LoVo (cell line): ENCODE results near the gene PGC.

Source experiments
- DNase-seq: peaks from one replicate; pipeline ENCODE4 v3.0.0-alpha.2; 2016; ENCODE audit warnings: low spot score

Gene PGC

DNA sequence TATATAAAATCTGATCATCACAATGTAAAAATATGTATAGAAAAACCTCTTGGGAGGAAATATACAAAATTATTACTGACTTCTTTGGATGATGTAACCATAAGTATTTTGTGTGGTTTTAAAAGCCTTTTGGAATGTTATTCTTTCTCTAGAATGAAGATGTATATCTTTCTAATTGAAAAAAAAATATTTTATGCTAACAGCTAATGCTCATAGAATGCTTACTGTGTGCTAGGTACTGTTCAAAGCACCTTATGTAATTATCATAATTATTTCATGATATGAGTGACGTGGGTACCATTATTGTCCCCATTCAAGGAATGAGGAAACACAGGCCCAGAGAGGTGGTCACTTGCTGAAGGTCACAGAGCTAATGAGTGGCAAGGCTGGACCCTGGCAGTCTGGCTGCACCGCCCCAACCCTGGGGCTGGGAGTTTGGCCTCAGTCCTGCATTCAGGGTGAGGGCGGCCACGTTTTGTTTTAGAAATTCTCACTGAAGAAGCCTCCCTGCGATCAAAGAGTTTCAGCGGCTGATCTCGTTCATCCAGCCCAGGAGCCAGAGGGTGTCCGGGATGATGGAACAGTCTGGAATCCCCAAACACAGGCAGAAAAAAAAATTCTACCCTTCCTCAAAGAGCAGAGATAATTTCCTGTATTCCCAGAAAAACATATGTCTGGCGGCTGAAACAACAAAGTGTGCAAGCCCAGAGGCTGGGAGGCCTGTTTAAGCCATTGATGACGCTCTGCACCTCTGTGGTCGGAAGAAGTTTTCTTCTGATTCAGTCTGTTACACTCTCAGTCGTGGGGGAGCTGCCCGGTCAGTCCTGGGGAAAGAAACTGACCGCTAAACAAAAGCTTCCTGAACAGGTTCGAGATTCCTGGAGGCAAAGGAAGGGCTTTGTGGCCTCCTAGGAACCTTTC lies 49.1 kb downstream of the PGC start:
- DNase-seq: no peak

DNA sequence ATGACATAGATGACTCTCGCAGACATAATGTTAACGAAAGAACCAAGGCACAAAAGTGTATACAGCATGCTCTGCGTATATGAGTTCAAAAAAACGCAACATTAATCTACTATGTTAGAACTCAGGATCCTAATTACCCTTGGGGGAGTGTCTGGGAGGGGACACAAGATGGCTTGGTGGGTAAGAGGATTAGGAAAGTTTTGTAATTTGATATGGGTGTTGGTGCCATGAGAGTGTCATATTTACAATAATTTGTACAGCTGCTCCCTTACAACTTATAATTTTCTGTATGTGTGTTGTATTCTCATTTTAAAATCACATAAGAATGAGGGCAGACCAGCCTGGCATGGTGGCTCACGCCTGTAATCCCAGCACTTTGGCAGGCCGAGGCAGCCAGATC lies 50.4 kb downstream of the PGC start:
- no peak for DNase-seq

- DNase-seq: no peak
Measured at GRCh38 chr6:41695825-41696224, 51.4 kb downstream of the PGC start.

DNA sequence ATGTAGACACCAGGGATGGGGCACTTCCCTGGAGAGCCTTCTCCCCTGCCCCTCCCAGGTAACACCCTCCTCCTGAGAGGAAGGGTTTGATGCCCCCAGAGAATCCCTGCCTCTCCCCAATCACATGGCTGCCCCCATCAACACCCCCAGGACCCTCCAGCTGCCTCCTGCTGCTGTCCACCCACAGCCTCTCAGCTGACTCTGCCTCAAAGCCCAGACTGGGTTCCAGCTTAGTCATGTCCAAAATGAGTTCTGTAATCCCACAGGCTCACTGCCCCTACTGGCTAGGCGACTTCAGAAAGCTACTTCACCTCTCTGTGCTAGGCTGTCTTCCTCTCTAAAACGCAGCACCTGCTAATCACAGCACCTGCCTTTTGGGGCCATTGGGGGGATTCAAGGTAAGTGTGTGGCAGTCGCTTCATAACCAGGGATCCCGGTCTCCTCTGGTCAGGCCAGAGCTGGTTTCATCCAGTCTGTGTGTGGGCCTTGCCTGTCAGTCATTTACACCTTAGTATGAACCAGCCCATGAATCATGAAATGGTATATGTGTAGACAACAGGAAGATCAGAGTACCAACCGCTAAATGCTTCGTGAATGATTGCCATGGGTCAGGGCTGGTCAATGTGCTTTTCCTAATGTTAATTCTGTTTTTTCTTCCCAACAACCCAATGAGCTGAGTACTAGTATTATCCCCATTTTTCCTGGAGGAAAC lies 52.2 kb downstream of the PGC start:
- DNase-seq: no peak

GRCh38 chr6:41693281-41694240 lies 53.6 kb downstream of the PGC start:
- DNase-seq: no peak

DNA sequence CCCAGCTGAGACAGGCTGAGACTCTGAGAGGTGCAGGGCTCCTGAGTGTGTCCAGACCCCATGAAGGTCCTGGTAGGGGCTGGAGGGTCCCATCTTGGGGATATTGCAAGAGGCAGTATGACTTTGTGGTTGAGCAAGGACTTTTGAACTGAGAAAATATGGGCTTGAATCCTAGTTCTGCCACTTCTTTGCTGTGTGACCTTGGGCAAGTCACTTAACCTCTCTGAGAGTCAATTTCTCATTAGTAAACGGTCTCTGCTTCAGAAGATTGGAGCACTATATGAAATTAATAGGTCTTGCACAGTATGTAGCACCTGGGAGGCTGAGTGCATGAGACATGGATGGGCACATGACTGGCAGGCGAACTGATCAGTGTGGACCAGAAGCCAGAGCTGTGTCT lies 54.5 kb downstream of the PGC start:
- DNase-seq: no peak

DNA sequence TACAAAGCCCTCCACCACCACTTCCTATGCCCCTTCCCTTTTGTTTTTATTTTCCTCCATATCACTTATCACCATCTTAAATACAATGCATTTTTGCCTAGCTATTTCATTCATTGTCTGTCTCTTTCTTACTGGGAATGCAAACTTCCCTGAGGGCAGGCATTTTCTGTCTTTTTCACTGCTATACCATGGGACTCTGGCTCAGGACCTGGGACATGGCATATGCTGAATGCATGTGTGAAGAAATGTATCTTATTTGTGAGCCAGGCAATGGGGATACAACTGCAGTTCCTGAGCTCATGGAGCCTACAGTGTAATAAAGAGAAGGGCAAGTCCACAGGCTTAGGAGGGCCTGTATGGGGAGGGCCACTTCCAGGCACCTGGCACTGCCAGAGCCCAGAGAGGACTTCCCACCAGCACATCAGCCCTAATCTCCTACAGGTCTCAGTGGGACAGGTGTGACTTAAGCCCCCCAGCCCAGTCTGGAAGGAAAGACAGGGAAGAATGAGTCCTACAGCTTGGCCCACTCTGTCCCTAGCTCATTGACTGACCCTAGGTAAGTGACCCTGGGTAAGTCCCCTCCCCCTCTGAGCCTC lies 55.0 kb downstream of the PGC start:
- no peak for DNase-seq

DNA sequence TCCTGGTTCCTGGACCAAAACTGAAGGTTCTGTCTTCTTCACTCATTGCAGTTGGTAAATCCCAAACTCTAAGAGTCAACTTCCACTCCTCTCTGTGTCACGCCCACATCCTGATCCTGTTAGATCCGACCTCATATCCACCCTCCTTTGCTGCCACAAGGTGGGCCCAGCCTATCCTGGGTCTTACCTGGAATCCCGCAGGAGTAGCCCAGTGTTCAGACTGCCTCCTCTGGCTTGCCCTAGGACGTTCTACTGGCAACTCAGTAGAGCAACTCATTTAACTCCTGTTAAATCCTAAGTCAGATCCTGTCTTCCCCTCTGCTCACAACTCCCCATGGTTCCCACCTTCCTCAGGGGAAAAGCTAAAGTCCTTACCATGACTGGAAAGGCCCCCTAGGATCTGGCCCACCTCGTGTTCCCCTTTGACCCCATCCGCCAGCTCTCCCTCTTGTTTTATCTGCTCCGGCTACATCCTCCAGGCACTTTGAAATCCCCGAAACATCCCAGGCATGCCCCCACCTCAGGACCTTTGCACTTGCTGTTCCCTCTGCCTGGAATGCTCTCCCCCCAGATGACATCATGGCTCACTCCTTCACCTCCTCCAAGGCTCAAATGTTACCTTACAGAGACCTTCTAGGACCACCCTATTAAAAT lies 55.6 kb downstream of the PGC start:
- DNase-seq: no peak

DNA sequence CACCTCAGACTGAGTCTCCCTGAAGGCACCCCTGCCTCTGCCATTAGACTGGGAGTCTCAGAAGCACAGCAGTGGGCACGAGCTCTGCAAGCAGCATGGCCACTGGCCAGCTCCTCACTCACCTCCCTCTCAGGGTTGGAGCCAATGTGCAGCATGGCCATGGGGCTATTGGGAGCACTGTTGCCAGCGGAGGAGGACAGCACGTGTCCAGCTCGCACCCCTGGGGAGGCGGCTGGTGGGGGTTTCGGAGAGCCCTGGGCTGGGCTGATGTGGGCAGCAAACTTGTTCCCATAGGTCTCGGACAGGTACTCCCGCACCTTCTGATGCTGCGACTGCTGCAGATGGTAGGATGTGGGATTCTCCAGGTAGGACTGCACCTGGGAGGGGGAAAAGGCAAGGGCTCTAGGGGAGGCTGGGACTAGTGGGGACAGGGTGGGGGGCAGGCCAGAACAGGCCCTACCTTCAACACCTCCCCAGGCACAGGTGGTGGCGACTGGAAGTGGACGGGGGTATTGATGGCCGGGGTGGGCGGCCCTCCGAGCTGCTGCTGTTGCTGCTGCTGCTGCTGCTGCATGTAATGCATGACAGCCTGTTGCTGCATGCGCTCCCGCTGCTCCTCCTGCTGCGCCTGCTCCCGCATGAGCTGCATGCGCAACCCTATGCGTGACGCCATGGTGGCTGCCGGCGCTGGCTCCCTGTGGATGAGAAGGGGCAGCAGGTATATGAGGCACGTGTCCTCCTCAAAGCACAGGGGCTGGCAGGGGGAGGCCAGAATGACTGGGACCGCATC lies 56.5 kb downstream of the PGC start:
- no peak for DNase-seq

DNA sequence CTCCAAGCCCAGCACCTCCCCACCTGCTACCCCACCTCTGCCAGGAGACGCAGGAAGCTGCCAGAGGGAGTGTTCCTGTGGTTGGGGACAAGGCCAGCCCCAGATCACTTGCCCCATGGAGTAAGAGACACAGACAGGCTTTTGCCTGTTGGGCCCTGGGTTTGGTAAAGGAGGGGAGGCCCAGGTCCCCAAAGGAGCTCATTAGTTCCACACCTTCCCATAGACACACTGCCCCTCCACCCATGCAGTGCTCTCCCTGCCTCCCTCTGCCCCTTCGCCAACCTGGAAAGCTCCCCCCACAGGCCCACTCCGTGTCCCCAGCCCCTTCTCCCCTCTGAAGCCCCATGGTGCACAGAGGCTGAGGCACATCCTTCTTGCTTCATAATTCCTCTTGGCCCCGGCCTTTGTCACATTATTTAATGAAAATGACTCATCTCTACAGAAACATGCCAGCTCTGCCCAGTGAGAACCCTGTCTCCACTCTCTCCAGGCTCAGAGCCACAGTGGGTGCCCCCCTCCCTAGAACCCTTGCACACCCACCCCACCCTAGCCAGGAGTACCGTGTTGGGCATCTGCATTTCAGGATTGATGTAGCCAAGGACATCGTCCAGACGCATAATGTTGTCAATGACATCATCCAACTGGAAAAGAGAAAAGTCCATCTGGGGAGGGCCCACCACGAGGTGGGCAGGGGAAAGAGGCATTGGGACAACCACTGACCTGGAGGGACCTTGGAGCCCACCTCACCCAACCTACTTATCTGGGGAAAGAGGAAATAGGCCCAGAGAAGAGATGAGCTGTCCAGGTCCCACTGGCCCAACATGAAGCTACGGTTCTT lies 57.8 kb downstream of the PGC start:
- no peak for DNase-seq

DNA sequence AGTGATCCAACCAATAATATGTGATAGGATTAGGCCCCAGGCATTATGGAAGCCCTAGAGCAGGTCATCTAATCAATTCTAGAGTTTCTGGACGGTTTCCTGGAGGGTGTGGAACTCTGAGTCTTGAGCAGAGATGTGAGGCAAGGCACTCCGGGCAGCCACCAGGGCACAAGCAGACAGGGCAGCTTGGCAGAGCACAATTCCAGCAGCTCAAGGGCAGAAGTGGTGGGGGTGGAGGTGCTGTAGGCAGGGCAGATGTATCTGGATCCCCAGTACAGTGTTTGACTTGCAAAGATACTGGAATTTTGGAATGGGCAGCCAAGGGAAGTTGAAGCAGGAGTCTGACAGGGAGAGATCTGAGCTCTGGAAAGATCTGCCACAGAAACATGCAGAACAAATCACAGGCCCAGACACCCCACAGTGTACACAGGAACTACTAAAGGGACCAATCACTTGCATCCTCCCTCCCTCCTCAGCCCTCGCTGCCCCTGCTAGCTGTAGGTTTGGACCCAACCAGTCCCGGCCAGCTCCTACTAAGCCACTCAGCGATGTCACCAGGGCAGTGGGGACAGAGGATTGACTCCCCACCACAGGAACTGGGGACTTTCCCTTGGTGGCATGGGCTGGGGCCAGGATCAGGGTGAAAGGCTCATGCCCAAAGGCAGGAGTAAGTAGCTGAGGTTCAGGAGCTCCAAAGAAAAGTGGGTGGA lies 58.8 kb downstream of the PGC start:
- no peak for DNase-seq

DNA sequence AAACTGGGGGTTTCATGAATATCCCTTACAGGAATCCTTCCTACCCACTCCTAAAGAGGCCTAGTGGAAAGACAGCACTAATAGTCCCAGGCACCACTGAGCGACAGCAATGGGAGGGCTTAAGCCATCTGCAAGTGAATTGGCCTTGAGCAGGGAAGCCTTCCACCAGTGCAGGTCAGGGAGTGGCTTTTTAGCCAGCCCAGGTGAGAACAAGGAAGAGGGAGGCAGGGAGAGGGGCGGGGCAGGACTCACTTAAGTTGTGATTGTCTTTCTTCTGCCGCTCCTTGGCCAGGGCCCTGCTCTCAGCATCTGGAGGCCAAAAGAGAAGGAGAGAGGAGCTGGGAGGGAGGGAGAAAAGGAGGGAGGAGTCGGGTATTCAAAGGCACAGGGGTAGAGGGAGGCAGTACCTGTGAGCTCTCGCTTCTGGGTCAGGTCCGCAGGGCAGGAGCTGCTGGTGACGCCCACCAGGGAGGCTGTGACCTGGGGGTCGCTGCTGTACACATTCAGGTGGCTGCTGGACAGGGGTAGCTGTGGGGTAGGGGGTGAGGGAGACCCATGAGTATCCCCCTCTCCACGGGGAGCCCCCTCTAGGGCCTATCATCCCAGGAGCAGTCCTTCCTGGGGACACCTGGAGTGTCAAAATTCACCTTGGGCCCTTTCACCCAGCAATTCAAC lies 59.6 kb downstream of the PGC start:
- no peak for DNase-seq
